Sigmoid colon (tissue), 7 donors: ENCODE results near the gene SLC9A5. TPM values are rescaled to one million over a fixed set of nuclear protein-coding genes. Genes with fewer than 3 reads are reported as not detected.

Source experiments
- DNase-seq: peaks from one replicate; pipeline ENCODE4 v3.0.0-alpha.2; 2019
- H3K27ac ChIP-seq, 4 donors: fragments of 200-600 bp; sonication (generic); one replicate each; pipeline ENCODE4 v1.5.1; 2016 to 2019; ENCODE audit warnings: mild to moderate bottlenecking in 1 of 4
- H3K27me3 ChIP-seq, 3 donors: fragments of 200-600 bp; sonication (generic); one replicate each; pipeline ENCODE4 v1.5.1; 2019; ENCODE audit warnings: mild to moderate bottlenecking in 1 of 3
- H3K36me3 ChIP-seq, 4 donors: fragments of 200-600 bp; sonication (generic); one replicate each; pipeline ENCODE4 v1.5.1; 2016 to 2019
- H3K4me1 ChIP-seq, 4 donors: fragments of 200-600 bp; sonication (generic); one replicate each; pipeline ENCODE4 v1.5.1; 2017 to 2019
- H3K4me3 ChIP-seq, 4 donors: fragments of 200-600 bp; sonication (generic); one replicate each; pipeline ENCODE4 v1.5.1; 2017 to 2019; ENCODE audit warnings: mild to moderate bottlenecking in 2 of 4, moderate library complexity in 1 of 4
- H3K9me3 ChIP-seq, 4 donors: fragments of 200-600 bp in 3 of 4; sonication (generic) in 3 of 4; one replicate each; pipeline versions ENCODE4 v1.5.1 to v1.6.1; 2013 to 2019
- EP300 ChIP-seq, 4 donors: sonication (generic); formaldehyde crosslinking; IDR thresholded peaks; one replicate each; pipeline ENCODE4 v1.6.1; 2017; ENCODE audit warnings: antibody characterized with exemption in 4 of 4
- POLR2A ChIP-seq, 2 donors: fragments of 450-650 bp; IDR thresholded peaks; one replicate each; pipeline ENCODE4 v1.6.1; 2016; ENCODE audit warnings: antibody characterized with exemption in 2 of 2, mild to moderate bottlenecking in 2 of 2, moderate library complexity in 2 of 2
- POLR2AphosphoS5 ChIP-seq, 4 donors: sonication (generic); formaldehyde crosslinking; IDR thresholded peaks; one replicate each; pipeline ENCODE4 v1.6.1; 2017; ENCODE audit warnings: antibody characterized with exemption in 4 of 4
- WGBS, 2 donors: extraction: QIAGEN DNeasy Blood & Tissue Kit; methylation state at CpG; one replicate each; pipeline ENCODE4 v1.1.7; 2013; 5-methylcytosine and 5-hydroxymethylcytosine counted together
- intact Hi-C: fragments of 100-400 bp; cut with DNase I; formaldehyde crosslinking; loops from one replicate; pipeline ENCODE4 v1.15.1; 2023
- polyA plus RNA-seq, 3 donors: library from polyadenylated mRNA; stranded (reverse); fragments of 200-250 nt; gene quantifications; one replicate each; pipeline ENCODE4 v1.2.3, GENCODE V29; 2013
- total RNA-seq, 4 donors: library from RNA; depleted of rRNA; stranded (reverse); fragments of >200 nt; gene quantifications; one replicate each; pipeline ENCODE4 v1.1.0, GENCODE V29; 2016
- TF ChIP-seq, protein P1 (sequence below), 4 experiments: fragments of 450-650 bp in 3 of 4; fragments of 200-600 bp in 1 of 4; IDR thresholded peaks; one replicate each; pipeline ENCODE4 v1.5.1; 2016 to 2019; ENCODE audit warnings: antibody characterized with exemption in 4 of 4, mild to moderate bottlenecking in 3 of 4, moderate library complexity in 2 of 4
- donor health status: healthy with polysubstance abuse.
- donor health status: Bipolar disorder and iron deficiency.
- donor health status: healthy.

SLC9A5 gene
- total and polyA plus RNA-seq, 7 donors = 0.46 to 6.1 (median 0.99) TPM; not detected in 2

DNA sequence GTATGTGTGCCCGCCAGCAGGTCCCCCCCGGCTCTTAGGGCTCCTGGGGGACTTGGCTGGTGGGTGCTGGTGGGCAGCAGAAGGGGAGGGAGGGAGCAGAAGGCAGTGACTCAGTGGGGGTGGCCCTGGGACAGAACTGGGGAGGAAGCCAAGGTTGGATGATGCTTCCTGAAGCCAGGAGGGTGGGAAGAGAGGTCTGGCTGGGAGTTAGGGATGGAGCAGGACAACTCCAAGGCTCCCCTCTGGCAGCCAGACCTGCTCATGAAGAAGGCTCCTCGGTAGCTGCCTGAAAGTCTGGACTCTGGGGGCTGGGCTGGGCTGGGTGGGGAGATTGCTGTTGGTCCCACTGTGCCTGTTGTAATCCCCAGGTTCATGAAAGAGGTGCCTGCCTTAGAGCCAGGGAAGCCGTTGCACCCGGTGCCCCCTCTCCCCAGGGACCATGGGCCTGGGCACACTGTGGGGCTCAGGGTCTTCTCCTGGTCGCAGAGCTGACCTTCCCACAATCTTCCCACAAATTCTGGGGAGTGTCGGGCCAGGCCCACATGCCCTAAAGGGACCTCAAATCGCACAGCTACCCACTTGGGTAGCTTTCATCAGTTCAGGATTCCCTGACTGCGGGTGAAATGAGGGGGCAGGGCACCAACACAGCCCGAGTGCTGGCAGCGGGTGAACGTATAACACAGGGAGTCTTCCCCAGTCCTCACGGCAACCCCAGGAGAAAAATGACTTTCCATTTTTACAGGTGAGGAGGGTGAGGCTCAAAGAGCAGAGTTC, 29.4 kb downstream of the SLC9A5 start:
- intact Hi-C loops = loop anchor here (5.0 kb wide), 1 partner anchor 119 kb away; no protein-coding TSS in a partner anchor
- peaks cover 0 to 5% (median 5%) of the 10 kb centered on the region in 3 donors for H3K27me3 ChIP-seq
- H3K4me3 ChIP-seq = peak overlapping the region; percentile 36 to 67 (median 50)
- H3K36me3 ChIP-seq = no peaks in the 10 kb centered on the region
- TF ChIP-seq, protein P1, sequence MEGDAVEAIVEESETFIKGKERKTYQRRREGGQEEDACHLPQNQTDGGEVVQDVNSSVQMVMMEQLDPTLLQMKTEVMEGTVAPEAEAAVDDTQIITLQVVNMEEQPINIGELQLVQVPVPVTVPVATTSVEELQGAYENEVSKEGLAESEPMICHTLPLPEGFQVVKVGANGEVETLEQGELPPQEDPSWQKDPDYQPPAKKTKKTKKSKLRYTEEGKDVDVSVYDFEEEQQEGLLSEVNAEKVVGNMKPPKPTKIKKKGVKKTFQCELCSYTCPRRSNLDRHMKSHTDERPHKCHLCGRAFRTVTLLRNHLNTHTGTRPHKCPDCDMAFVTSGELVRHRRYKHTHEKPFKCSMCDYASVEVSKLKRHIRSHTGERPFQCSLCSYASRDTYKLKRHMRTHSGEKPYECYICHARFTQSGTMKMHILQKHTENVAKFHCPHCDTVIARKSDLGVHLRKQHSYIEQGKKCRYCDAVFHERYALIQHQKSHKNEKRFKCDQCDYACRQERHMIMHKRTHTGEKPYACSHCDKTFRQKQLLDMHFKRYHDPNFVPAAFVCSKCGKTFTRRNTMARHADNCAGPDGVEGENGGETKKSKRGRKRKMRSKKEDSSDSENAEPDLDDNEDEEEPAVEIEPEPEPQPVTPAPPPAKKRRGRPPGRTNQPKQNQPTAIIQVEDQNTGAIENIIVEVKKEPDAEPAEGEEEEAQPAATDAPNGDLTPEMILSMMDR (IDR thresholded peaks at IDR 0.05) = no peak
- TF ChIP-seq POLR2AphosphoS5 (IDR thresholded peaks at IDR 0.05) (no peak), POLR2A (IDR thresholded peaks at IDR 0.05) (no peak), EP300 (IDR thresholded peaks at IDR 0.05) (no peak)
- H3K4me1 ChIP-seq = peaks cover 0 to 31% (median 12%) of the 10 kb centered on the region in 4 donors
- H3K9me3 ChIP-seq = no peaks in the 10 kb centered on the region
- peak overlapping the region; percentile 25 to 70 (median 50) for H3K27ac ChIP-seq
- 35 to 62% methylated on average over 13 of the region's 13 CpGs for WGBS, 2 donors
- no peak for DNase-seq

DNA sequence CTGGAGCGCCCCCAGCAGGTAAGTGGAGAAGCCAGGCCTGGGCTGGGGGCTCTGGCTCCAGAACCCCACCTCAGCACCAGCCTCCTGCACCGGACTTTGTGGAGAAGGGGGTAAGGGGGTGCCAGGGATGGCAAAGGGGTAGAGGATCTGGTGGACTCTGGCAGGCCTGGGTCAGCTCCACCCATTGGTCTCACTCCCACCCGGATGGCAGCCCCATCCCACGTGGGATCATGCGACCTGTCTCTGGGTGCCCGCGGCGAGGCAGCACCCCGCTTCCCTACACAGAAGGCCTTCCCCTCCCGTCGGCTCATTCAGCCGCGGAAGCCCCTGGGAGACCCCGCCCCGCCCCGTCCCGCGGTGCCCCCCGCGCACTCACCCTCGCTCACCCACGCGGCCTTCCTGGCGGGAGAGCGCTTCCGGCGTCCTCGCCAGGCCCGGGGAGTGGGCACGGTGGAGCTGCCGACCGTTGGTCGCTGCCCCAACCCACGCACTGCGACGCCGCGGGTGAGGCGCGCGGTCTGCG, 30.1 kb downstream of the SLC9A5 start:
- Histone ChIP-seq H3K4me1 (peaks cover 0 to 31% (median 12%) of the 10 kb centered on the region in 4 donors), H3K4me3 (peak overlapping the region; percentile 36 to 67 (median 50)), H3K9me3 (no peaks in the 10 kb centered on the region), H3K27ac (peak overlapping the region; percentile 25 to 70 (median 50)), H3K27me3 (peaks cover 0 to 5% (median 5%) of the 10 kb centered on the region in 3 donors), H3K36me3 (no peaks in the 10 kb centered on the region)
- intact Hi-C loops = loop anchor here (5.0 kb wide), 1 partner anchor 118 kb away; no protein-coding TSS in a partner anchor
- no peak for TF ChIP-seq POLR2AphosphoS5 (IDR thresholded peaks at IDR 0.05)
- 1 to 2% methylated on average over 42 of the region's 42 CpGs for WGBS, 2 donors
- DNase-seq = no peak

DNA sequence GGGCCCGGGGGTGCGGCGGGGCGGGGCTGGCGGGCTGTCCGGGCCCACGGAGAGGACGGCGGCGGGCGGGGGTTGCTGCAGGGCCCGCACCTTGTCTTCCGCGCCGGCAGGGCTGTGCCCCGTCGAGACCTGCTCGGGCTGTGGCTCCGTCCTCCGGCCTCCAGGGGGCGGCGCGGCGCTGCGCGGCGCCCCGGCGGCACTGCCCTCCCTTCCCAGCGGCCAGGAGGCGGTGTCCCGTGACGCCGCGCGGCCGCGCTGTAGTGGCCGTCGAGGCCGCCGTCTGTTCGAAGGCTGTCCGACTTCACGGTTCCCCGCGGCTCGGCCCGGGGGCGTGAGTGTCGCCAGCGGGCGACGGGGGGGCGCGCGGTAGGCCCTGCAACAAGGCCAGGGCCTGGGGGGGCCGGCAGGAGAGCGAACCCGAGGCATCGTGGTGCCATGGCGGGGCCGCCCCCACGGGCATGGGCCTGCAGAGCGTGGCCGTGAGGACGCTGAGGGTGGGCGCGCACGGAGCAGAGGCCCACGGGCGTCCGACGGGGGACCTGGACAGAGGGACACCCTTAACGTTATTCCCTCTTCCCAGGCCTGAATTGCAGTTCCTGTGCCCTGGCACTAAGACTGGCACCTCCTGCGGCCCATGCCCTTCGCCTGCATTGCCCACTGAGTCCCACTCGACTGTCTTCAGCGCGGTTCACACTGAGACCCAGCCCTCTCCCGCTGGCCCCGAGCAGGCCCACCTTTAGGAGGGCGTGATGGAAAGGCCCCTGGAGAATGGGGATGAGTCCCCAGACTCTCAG, 30.7 kb downstream of the SLC9A5 start, which contains the start of gene PLEKHG4:
PLEKHG4 (plus strand) TSS at position 237 of the 794 bp plus-strand sequence; CDS start at position 750, 513 bp downstream.
- Histone ChIP-seq H3K4me3 (peak within 1 kb of the TSS; percentile 36 to 67 (median 50)), H3K36me3 (no peaks in the 10 kb centered on the region), H3K27ac (peak within 1 kb of the TSS; percentile 25 to 70 (median 50)), H3K9me3 (no peaks in the 10 kb centered on the region), H3K27me3 (peaks cover 0 to 5% (median 5%) of the 10 kb centered on the region in 3 donors), H3K4me1 (peaks cover 0 to 31% (median 12%) of the 10 kb centered on the region in 4 donors)
- intact Hi-C loops = loop anchor here (5.0 kb wide), 1 partner anchor 118 kb away; no protein-coding TSS in a partner anchor
- TF ChIP-seq POLR2A (IDR thresholded peaks at IDR 0.05) (no peak), POLR2AphosphoS5 (IDR thresholded peaks at IDR 0.05) (no peak), EP300 (IDR thresholded peaks at IDR 0.05) (no peak)
- TF ChIP-seq, protein P1 (IDR thresholded peaks at IDR 0.05) = peak in 2 of 4 experiments; percentile 16 to 64
- 24 to 29% methylated on average over 83 of the region's 83 CpGs for WGBS, 2 donors
- DNase-seq = peak; percentile 83

DNA sequence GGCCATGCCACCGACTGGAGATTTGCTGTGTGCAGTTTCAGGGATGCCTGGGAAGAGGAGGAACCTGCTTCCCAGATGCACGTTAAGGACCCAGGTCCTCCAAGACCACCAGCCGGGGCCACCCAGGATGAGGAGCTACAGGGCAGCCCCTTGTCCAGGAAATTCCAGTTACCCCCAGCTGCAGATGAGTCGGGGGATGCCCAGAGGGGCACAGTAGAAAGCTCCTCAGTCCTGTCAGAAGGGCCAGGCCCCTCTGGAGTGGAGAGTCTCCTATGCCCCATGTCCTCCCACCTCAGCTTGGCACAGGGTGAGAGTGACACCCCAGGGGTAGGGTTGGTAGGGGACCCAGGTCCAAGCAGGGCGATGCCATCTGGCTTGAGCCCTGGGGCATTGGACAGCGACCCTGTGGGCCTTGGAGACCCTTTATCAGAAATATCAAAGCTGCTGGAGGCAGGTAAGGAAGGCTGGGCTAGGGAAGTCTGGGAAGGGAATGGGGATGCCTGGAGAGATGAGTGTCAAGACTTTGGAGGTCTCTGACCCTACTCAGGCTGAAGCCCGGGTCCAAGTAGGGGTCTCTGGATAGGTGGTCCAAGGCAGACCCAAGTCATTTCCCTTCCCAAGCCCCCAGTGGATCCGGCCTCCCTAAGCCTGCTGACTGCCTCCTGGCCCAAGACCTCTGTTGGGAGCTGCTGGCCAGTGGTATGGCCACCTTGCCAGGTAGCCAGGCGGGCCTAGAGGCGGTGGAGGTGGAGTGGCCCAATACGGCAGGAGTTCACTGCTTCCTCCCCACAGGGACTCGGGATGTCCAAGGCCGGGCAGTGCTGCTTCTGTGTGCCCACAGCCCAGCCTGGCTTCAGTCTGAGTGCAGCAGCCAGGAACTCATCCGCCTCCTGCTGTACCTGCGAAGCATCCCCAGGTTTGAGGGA, 31.6 kb downstream of the SLC9A5 start:
- Histone ChIP-seq H3K9me3 (no peaks in the 10 kb centered on the region), H3K27ac (no peak overlapping the region), H3K27me3 (peaks cover 0 to 5% (median 5%) of the 10 kb centered on the region in 3 donors), H3K36me3 (no peaks in the 10 kb centered on the region), H3K4me1 (peaks cover 0 to 31% (median 12%) of the 10 kb centered on the region in 4 donors), H3K4me3 (no peak overlapping the region)
- DNase-seq = no peak
- 93 to 95% methylated on average over 15 of the region's 15 CpGs for WGBS, 2 donors
- intact Hi-C loops = no loop called here
- TF ChIP-seq, protein P1 (IDR thresholded peaks at IDR 0.05) = no peak
- no peak for TF ChIP-seq POLR2A (IDR thresholded peaks at IDR 0.05)
- TF ChIP-seq EP300 (IDR thresholded peaks at IDR 0.05) = no peak
- TF ChIP-seq POLR2AphosphoS5 (IDR thresholded peaks at IDR 0.05) = no peak
